Stimulated activated CD8-positive, alpha-beta memory T cell treated with anti-CD3 and anti-CD28 coated beads, Interleukin-4, amount 100 ng/mL, for 48 hours (primary cell): ENCODE data around the gene HELZ.
"Not testable (repeated sequence)": the region's sequence is repeated elsewhere in the genome, so short reads cannot be mapped to it uniquely, and the experiment has no call there.

Experiments used
- DNase-seq: peaks from one replicate; pipeline ENCODE4 v3.0.0-alpha.2; 2020

HELZ gene

GRCh38 chr17:67224736-67225135 is 20.3 kb downstream of the HELZ start:
- DNase-seq = no peak

- no peak for DNase-seq
These were observed 21.1 kb downstream of the HELZ start for GRCh38 chr17:67223924-67224323.

GRCh38 chr17:67221062-67221998 is 23.7 kb downstream of the HELZ start:
- DNase-seq = no peak

- DNase-seq = no peak
These were observed 26.5 kb downstream of the HELZ start for GRCh38 chr17:67218385-67218950.

GRCh38 chr17:67217446-67217845 is 27.6 kb downstream of the HELZ start:
- DNase-seq = no peak

- DNase-seq = no peak
These were observed 28.2 kb downstream of the HELZ start for GRCh38 chr17:67216578-67217320.

GRCh38 chr17:67215991-67216421 is 29.0 kb downstream of the HELZ start:
- no peak for DNase-seq

GRCh38 chr17:67212714-67213417 is 32.1 kb downstream of the HELZ start:
- DNase-seq = no peak

GRCh38 chr17:67212231-67212630 is 32.8 kb downstream of the HELZ start:
- no peak for DNase-seq

- DNase-seq = no peak
These were observed 33.3 kb downstream of the HELZ start for GRCh38 chr17:67211742-67212141.

- no peak for DNase-seq
These were observed 34.1 kb downstream of the HELZ start for GRCh38 chr17:67210915-67211314.

- no peak for DNase-seq
These were observed 36.8 kb downstream of the HELZ start for GRCh38 chr17:67208232-67208631.

GRCh38 chr17:67203818-67204217 is 41.2 kb downstream of the HELZ start:
- DNase-seq = no peak

GRCh38 chr17:67202503-67202902 is 42.5 kb downstream of the HELZ start:
- no peak for DNase-seq

- DNase-seq = no peak
These were observed 44.2 kb downstream of the HELZ start for GRCh38 chr17:67200727-67201301.

- DNase-seq = no peak
These were observed 46.9 kb downstream of the HELZ start for GRCh38 chr17:67198131-67198530.

GRCh38 chr17:67197023-67197422 is 48.0 kb downstream of the HELZ start:
- not testable (repeated sequence) for DNase-seq

- no peak for DNase-seq
These were observed 48.6 kb downstream of the HELZ start for GRCh38 chr17:67196422-67196821.

GRCh38 chr17:67194134-67194533 is 50.9 kb downstream of the HELZ start:
- no peak for DNase-seq

- DNase-seq = no peak
These were observed 57.1 kb downstream of the HELZ start for GRCh38 chr17:67187927-67188326.

GRCh38 chr17:67186782-67187181 is 58.2 kb downstream of the HELZ start:
- DNase-seq = no peak

GRCh38 chr17:67183531-67183930 is 61.5 kb downstream of the HELZ start:
- no peak for DNase-seq

GRCh38 chr17:67181825-67182224 is 63.2 kb downstream of the HELZ start:
- no peak for DNase-seq
